ENCODE data around the gene STK39. TPM values are rescaled to one million over a fixed set of nuclear protein-coding genes. Genes with fewer than 3 reads are reported as not detected.

The STK39 gene
- total RNA-seq, 1 experiment from 2014 or later: 22.1 TPM

- H3K56ac ChIP-seq (ENCODE audit: insufficient read length, low read depth, low read length): no peak overlapping the region
- H3K9ac ChIP-seq (ENCODE audit: extremely low read depth, insufficient read length, low read length): no peak overlapping the region
- H3K4me2 ChIP-seq (ENCODE audit: insufficient read depth, insufficient read length, low read length): no peak overlapping the region
- no peak overlapping the region for H4K5ac ChIP-seq (ENCODE audit: insufficient read length, low read depth, low read length)
- H3K23me2 ChIP-seq (ENCODE audit: insufficient read length, low read depth, low read length, poor library complexity, severe bottlenecking): no peaks in the 10 kb centered on the region
- Mint-ChIP-seq H3K4me1 (peaks cover 65 to 67% of the 10 kb centered on the region in 2 experiments), H3K4me3 (no peak overlapping the region), H3K27ac (peak overlapping the region in 1 of 3 experiments; percentile 17; a peak in 2 of 7 replicates), H3K27me3 (ENCODE audit: low read depth) (peaks cover 3% of the 10 kb centered on the region), H3K36me3 (ENCODE audit: insufficient read depth in 1 of 3, low read depth in 3 of 3) (no peaks in the 10 kb centered on the region; a peak in 1 of 7 replicates), H3K9me3 (no peaks in the 10 kb centered on the region)
- H3K27me3 ChIP-seq (ENCODE audit: insufficient read depth, low read length): no peaks in the 10 kb centered on the region
- H3K14ac ChIP-seq (ENCODE audit: insufficient read depth, low read length): no peak overlapping the region
- H2BK15ac ChIP-seq (ENCODE audit: low read depth, low read length): no peak overlapping the region
- no peaks in the 10 kb centered on the region for H3K79me1 ChIP-seq (ENCODE audit: insufficient read depth, low read depth, low read length, poor library complexity, severe bottlenecking)
- no peak overlapping the region for H3K27ac ChIP-seq (ENCODE audit: insufficient read length, low read depth, low read length)
- H3T11ph ChIP-seq (ENCODE audit: low read length): no peak overlapping the region
- no peak overlapping the region for H3K4ac ChIP-seq (ENCODE audit: low read depth, low read length)
- H2BK20ac ChIP-seq (ENCODE audit: low read depth, low read length, poor library complexity, severe bottlenecking): no peak overlapping the region
- no peak overlapping the region for H2BK12ac ChIP-seq (ENCODE audit: insufficient read length, low read depth, low read length)
- H3K79me2 ChIP-seq (ENCODE audit: insufficient read depth, low read length): no peaks in the 10 kb centered on the region
- H2BK5ac ChIP-seq (ENCODE audit: insufficient read length, low read length): no peak overlapping the region
- H3K9me3 ChIP-seq (ENCODE audit: control insufficient read depth, low read depth, low read length): no peaks in the 10 kb centered on the region
- H4K8ac ChIP-seq (replicated peaks; ENCODE audit: insufficient read length, low read depth, low read length): no peak overlapping the region
- TF ChIP-seq, protein P1, sequence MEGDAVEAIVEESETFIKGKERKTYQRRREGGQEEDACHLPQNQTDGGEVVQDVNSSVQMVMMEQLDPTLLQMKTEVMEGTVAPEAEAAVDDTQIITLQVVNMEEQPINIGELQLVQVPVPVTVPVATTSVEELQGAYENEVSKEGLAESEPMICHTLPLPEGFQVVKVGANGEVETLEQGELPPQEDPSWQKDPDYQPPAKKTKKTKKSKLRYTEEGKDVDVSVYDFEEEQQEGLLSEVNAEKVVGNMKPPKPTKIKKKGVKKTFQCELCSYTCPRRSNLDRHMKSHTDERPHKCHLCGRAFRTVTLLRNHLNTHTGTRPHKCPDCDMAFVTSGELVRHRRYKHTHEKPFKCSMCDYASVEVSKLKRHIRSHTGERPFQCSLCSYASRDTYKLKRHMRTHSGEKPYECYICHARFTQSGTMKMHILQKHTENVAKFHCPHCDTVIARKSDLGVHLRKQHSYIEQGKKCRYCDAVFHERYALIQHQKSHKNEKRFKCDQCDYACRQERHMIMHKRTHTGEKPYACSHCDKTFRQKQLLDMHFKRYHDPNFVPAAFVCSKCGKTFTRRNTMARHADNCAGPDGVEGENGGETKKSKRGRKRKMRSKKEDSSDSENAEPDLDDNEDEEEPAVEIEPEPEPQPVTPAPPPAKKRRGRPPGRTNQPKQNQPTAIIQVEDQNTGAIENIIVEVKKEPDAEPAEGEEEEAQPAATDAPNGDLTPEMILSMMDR (conservative IDR thresholded peaks at IDR 0.05): no peak
- H2AFZ ChIP-seq (ENCODE audit: low read length): no peak overlapping the region
- no peak overlapping the region for H2AK5ac ChIP-seq (ENCODE audit: insufficient read length, low read length)
- H4K20me1 ChIP-seq (ENCODE audit: control insufficient read depth, insufficient read depth, insufficient read length): no peaks in the 10 kb centered on the region
- no peak overlapping the region for H4K91ac ChIP-seq (ENCODE audit: insufficient read length, low read depth, low read length)
- peaks cover 9% of the 10 kb centered on the region; the same call in 1 of the 2 replicates for H3K4me1 ChIP-seq (ENCODE audit: insufficient read depth, low read length)
- no peak overlapping the region for H3K18ac ChIP-seq (ENCODE audit: insufficient read length, low read depth, low read length)
- DNase-seq: no peak
- no peak overlapping the region for H2BK120ac ChIP-seq (ENCODE audit: low read depth, low read length, poor library complexity, severe bottlenecking)
- no peak overlapping the region for H3K23ac ChIP-seq (ENCODE audit: insufficient read length, low read depth, low read length)
Measured at GRCh38 chr2:168185583-168186274, 61.7 kb downstream of the STK39 start.
